Thymus (tissue), 11 donors: ENCODE results near the gene HAVCR1. TPM values are rescaled to one million over a fixed set of nuclear protein-coding genes. Genes with fewer than 3 reads are reported as not detected.
"Not testable (repeated sequence)": the region's sequence is repeated elsewhere in the genome, so short reads cannot be mapped to it uniquely, and the experiment has no call there.

Experiments
- DNase-seq, 9 donors: peaks; one replicate each; pipeline ENCODE4 v3.0.0-alpha.2; 2013; ENCODE audit warnings: low spot score in 9 of 9, low read depth in 6 of 9, missing footprints in 1 of 9
- H3K27ac ChIP-seq, 2 donors: one replicate each; pipeline ENCODE4 v1.5.1; 2013; ENCODE audit warnings: control low read depth in 1 of 2, low read depth in 1 of 2, low read length in 1 of 2, mild to moderate bottlenecking in 1 of 2, moderate library complexity in 1 of 2
- H3K27me3 ChIP-seq, 2 donors: one replicate each; pipeline ENCODE4 v1.5.1; 2013; ENCODE audit warnings: low read length in 1 of 2; ENCODE audit not compliant: control insufficient read depth in 2 of 2, insufficient read depth in 1 of 2
- H3K36me3 ChIP-seq, 2 donors: one replicate each; pipeline ENCODE4 v1.5.1; 2013; ENCODE audit warnings: low read length in 1 of 2, mild to moderate bottlenecking in 1 of 2, moderate library complexity in 1 of 2; ENCODE audit not compliant: control insufficient read depth in 2 of 2, insufficient read depth in 2 of 2
- H3K4me1 ChIP-seq, 2 donors: one replicate each; pipeline ENCODE4 v1.5.1; 2013; ENCODE audit warnings: low read length in 2 of 2; ENCODE audit not compliant: control insufficient read depth in 2 of 2, insufficient read depth in 2 of 2
- H3K4me3 ChIP-seq, 2 donors: one replicate each; pipeline ENCODE4 v1.5.1; 2013; ENCODE audit warnings: low read length in 2 of 2, control low read depth in 1 of 2, mild to moderate bottlenecking in 1 of 2
- H3K9me3 ChIP-seq, 2 donors: one replicate each; pipeline ENCODE4 v1.5.1; 2013; ENCODE audit warnings: low read length in 1 of 2, mild to moderate bottlenecking in 1 of 2; ENCODE audit not compliant: control insufficient read depth in 2 of 2, insufficient read depth in 1 of 2
- WGBS: extraction: QIAGEN DNeasy Blood & Tissue Kit; methylation state at CpG from one replicate; pipeline ENCODE4 v1.1.7; 2013; 5-methylcytosine and 5-hydroxymethylcytosine counted together
- polyA plus RNA-seq: library from polyadenylated mRNA; stranded (reverse); fragments of 200-250 nt; gene quantifications from one replicate; pipeline ENCODE4 v1.2.3, GENCODE V29; 2013
- total RNA-seq: library from RNA; stranded (reverse); fragments of 120-200 nt; gene quantifications from one replicate; pipeline ENCODE4 v1.2.4, GENCODE V29; 2013
- donor health status: healthy.

Gene HAVCR1
- total and polyA plus RNA-seq, 2 donors, result 0.07 to 0.14 TPM

DNA sequence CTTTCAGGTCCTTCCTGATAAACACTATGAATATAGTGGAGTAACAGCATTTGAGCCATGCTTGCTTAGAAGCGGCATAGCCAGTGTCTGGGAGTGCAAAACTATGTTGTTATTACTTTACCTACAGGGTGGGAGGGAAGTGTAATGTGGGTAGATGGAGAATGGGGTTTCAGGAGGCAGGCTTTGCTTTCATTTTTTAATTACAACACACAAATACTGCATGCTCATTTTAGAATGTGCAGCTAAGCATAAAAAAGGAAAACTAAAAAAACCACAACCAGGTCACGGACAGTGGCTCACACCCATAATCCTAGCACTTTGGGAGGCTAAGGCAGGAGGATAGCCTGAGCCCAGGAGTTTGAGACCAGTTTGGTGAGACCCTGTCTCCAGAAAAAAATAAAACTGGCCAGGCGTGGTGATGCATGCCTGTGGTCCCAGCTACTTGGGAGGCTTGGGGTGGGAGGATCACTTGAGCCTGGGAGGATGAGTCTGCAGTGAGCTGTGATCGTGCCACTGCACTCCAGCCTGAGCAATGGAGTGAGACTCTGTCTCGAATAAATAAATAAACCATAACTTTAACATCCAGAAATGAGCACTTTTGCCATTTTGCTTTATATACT lies 20.2 kb downstream of the HAVCR1 start:
- 89% methylated on average over 5 of the region's 5 CpGs for WGBS

DNA sequence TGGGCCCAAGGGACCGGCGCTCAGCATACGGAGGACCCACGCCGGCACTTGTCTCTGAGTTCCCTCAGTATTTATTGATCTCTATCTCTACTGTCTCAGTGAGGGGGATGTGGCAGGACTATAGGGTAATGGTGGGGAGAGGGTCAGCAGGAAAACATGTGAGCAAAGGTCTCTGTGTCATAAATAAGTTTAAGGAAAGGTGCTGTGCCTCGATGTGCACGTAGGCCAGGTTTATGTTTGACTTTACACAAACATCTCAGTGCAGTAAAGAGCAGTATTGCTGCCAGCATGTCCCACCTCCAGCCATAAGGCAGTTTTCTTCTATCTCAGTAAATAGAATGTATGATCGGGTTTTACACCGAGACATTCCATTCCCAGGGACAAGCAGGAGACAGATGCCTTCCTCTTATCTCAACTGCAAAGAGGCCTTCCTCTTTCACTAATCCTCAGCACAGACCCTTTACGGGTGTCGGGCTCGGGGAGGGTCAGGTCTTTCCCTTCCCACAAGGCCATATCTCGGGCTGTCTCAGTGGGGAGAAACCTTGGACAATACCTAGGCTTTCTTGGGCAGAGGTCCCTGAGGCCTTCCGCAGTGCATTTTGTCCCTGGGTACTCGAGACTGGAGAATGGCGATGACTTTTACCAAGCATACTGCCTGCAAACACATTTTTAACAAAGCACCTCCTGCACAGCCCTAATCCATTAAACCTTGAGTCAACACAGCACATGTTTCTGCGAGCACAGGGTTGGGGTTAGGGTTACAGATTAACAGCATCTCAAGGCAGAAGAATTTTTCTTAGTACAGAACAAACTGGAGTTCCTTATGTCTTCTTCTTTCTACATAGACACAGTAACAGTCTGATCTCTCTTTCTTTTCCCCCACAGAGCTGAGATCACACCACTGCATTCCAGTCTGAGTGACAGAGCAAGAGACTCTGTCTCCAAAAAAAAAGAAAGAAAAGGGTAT lies 24.5 kb downstream of the HAVCR1 start:
- H3K4me3 ChIP-seq, DNase-seq, H3K4me1 ChIP-seq, H3K36me3 ChIP-seq, H3K27ac ChIP-seq, H3K27me3 ChIP-seq, H3K9me3 ChIP-seq: not testable (repeated sequence)
- 81% methylated on average over 17 of the region's 17 CpGs for WGBS

More for the DNA sequence above, 20.2 kb downstream of the HAVCR1 start:
- DNase-seq, result no peak
- Histone ChIP-seq H3K27ac (no peak overlapping the region), H3K27me3 (no peaks in the 10 kb centered on the region), H3K4me3 (no peak overlapping the region), H3K36me3 (no peaks in the 10 kb centered on the region), H3K4me1 (no peaks in the 10 kb centered on the region), H3K9me3 (no peaks in the 10 kb centered on the region)

GRCh38 chr5:157033071-157033583 lies 25.8 kb downstream of the HAVCR1 start:
- Histone ChIP-seq H3K36me3 (no peaks in the 10 kb centered on the region), H3K27me3 (no peaks in the 10 kb centered on the region), H3K4me1 (no peaks in the 10 kb centered on the region), H3K4me3 (no peak overlapping the region), H3K9me3 (no peaks in the 10 kb centered on the region), H3K27ac (no peak overlapping the region)
- 99% methylated on average over 4 of the region's 4 CpGs for whole genome bisulfite sequencing
- no peak for DNase-seq

DNA sequence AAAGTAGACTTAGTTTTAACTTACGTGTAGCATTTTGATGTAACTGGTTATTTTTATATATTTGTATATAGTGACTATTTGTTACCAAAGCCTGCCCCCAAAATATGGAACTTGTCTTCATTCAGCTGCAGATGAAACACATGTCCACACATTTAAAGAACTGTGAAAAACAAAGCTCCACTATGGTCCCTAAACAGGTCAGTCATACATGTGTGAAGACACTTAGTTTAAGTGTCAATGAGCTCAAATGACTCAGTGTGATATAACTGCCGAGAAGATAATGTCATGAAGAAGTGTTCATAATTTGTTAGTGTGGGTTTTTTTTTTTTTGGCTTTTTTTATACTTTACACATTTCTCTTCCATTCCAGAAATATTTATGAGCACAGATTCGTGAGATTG lies 28.2 kb downstream of the HAVCR1 start:
- DNase-seq, result no peak
- 84% methylated on average over 3 of the region's 3 CpGs for WGBS
- Histone ChIP-seq H3K4me3 (no peak overlapping the region), H3K27me3 (no peaks in the 10 kb centered on the region), H3K4me1 (no peaks in the 10 kb centered on the region), H3K9me3 (no peaks in the 10 kb centered on the region), H3K36me3 (no peaks in the 10 kb centered on the region), H3K27ac (no peak overlapping the region)

GRCh38 chr5:157029457-157029856 lies 29.5 kb downstream of the HAVCR1 start:
- Histone ChIP-seq H3K27me3 (no peaks in the 10 kb centered on the region), H3K4me1 (no peaks in the 10 kb centered on the region), H3K36me3 (no peaks in the 10 kb centered on the region), H3K9me3 (no peaks in the 10 kb centered on the region), H3K4me3 (no peak overlapping the region), H3K27ac (no peak overlapping the region)
- no peak for DNase-seq
- 92% methylated on average over 3 of the region's 3 CpGs for WGBS

DNA sequence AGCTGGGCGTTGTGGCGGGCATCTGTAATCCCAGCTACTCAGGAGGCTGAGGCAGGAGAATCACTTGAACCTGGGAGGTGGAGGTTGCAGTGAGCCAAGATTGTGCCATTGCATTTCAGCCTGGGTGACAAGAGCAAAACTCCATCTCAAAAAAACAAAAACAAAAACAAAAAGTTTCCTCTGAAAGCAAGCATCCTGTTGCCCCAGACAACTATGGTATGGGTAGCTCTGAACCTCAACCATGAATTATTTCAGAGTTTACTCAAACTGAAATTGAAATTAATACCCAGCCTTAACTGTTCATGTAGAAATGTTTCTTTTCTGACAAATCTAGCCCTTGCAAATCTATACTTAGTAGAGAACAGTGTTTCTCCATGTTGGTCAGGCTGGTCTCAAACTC lies 31.3 kb downstream of the HAVCR1 start:
- not testable (repeated sequence) for H3K27ac ChIP-seq, H3K4me3 ChIP-seq, H3K4me1 ChIP-seq, H3K36me3 ChIP-seq, H3K9me3 ChIP-seq, H3K27me3 ChIP-seq, DNase-seq
- WGBS, result 97% methylated on average over 2 of the region's 2 CpGs

GRCh38 chr5:157026789-157027424 lies 32.0 kb downstream of the HAVCR1 start:
- WGBS, result 84% methylated on average over 3 of the region's 3 CpGs
- no peak for DNase-seq
- no peak overlapping the region for H3K4me3 ChIP-seq
- H3K27ac ChIP-seq, result no peak overlapping the region
- H3K9me3 ChIP-seq, result no peaks in the 10 kb centered on the region
- no peaks in the 10 kb centered on the region for H3K4me1 ChIP-seq
- no peaks in the 10 kb centered on the region for H3K36me3 ChIP-seq
- H3K27me3 ChIP-seq, result no peaks in the 10 kb centered on the region

- Histone ChIP-seq H3K4me3 (no peak overlapping the region), H3K27me3 (no peaks in the 10 kb centered on the region), H3K9me3 (no peaks in the 10 kb centered on the region), H3K36me3 (no peaks in the 10 kb centered on the region), H3K4me1 (no peaks in the 10 kb centered on the region), H3K27ac (no peak overlapping the region)
- DNase-seq, result peak in 5 of 9 donors; percentile 5 to 55 (median 8)
- WGBS, result 81% methylated on average over 3 of the region's 3 CpGs
These were observed 33.7 kb downstream of the HAVCR1 start for GRCh38 chr5:157025093-157025698.
